Effector memory CD4-positive, alpha-beta T cell (primary cell): Measurements from ENCODE around the gene PCDHB8.
"Not testable (repeated sequence)": the region's sequence is repeated elsewhere in the genome, so short reads cannot be mapped to it uniquely, and the experiment has no call there.

Experiments used
- DNase-seq, 3 donors: peaks; one replicate each; pipeline ENCODE4 v3.0.0-alpha.2; 2020
- H3K27ac ChIP-seq: 2 replicates; pipeline ENCODE4 v1.7.0; 2013; ENCODE audit warnings: mild to moderate bottlenecking, low read length, moderate library complexity; ENCODE audit not compliant: insufficient read depth, poor library complexity, severe bottlenecking
- H3K27me3 ChIP-seq: replicated peaks from 2 replicates; pipeline ENCODE4 v1.7.0; 2013; ENCODE audit warnings: mild to moderate bottlenecking, low read length; ENCODE audit not compliant: insufficient read depth, control insufficient read depth, poor library complexity, severe bottlenecking
- H3K36me3 ChIP-seq: 2 replicates; pipeline ENCODE4 v1.7.0; 2013; ENCODE audit warnings: mild to moderate bottlenecking, low read length, moderate library complexity; ENCODE audit not compliant: control insufficient read depth, insufficient read depth
- H3K4me1 ChIP-seq: 2 replicates; pipeline ENCODE4 v1.7.0; 2013; ENCODE audit warnings: low read length, mild to moderate bottlenecking; ENCODE audit not compliant: control insufficient read depth, insufficient read depth, poor library complexity, severe bottlenecking
- H3K4me3 ChIP-seq: 2 replicates; pipeline ENCODE4 v1.7.0; 2013; ENCODE audit warnings: low read length, low read depth, mild to moderate bottlenecking; ENCODE audit not compliant: insufficient read depth, poor library complexity, severe bottlenecking
- H3K9me3 ChIP-seq: 2 replicates; pipeline ENCODE4 v1.7.0; 2013; ENCODE audit warnings: mild to moderate bottlenecking, low read length, moderate library complexity; ENCODE audit not compliant: control insufficient read depth

Gene PCDHB8

GRCh38 chr5:141201126-141201525 lies 23.5 kb downstream of the PCDHB8 start:
- not testable (repeated sequence) for H3K27ac ChIP-seq

GRCh38 chr5:141201646-141202045 lies 24.1 kb downstream of the PCDHB8 start:
- H3K4me3 ChIP-seq, H3K27me3 ChIP-seq, H3K9me3 ChIP-seq, H3K4me1 ChIP-seq, H3K36me3 ChIP-seq, H3K27ac ChIP-seq, DNase-seq: not testable (repeated sequence)

More at GRCh38 chr5:141201126-141201525, 23.5 kb downstream of the PCDHB8 start:
- H3K36me3 ChIP-seq, H3K9me3 ChIP-seq, H3K4me3 ChIP-seq, DNase-seq, H3K4me1 ChIP-seq, H3K27me3 ChIP-seq: not testable (repeated sequence)

- Histone ChIP-seq H3K4me3 (no peak within 1 kb of the TSS), H3K9me3 (no peaks in the 10 kb centered on the region), H3K36me3 (no peaks in the 10 kb centered on the region), H3K27ac (no peak within 1 kb of the TSS), H3K27me3 (peaks cover 7% of the 10 kb centered on the region), H3K4me1 (no peaks in the 10 kb centered on the region)
- DNase-seq: no peak
These were observed 30.9 kb downstream of the PCDHB8 start, which contains the start of gene PCDHB12 for GRCh38 chr5:141208478-141208877. Gene PCDHB12, plus strand, starts transcription at chr5:141208719. Its CDS starts 189 bp downstream, at chr5:141208908.

- H3K4me3 ChIP-seq, DNase-seq, H3K27ac ChIP-seq, H3K36me3 ChIP-seq, H3K27me3 ChIP-seq, H3K9me3 ChIP-seq, H3K4me1 ChIP-seq: not testable (repeated sequence)
These were observed 32.7 kb downstream of the PCDHB8 start for GRCh38 chr5:141210281-141210680.

- not testable (repeated sequence) for H3K4me3 ChIP-seq, H3K4me1 ChIP-seq, DNase-seq, H3K27me3 ChIP-seq, H3K36me3 ChIP-seq, H3K9me3 ChIP-seq, H3K27ac ChIP-seq
These were observed 33.3 kb downstream of the PCDHB8 start for GRCh38 chr5:141210849-141211248.

- H3K9me3 ChIP-seq, H3K27ac ChIP-seq, H3K4me3 ChIP-seq, H3K36me3 ChIP-seq, H3K4me1 ChIP-seq, H3K27me3 ChIP-seq: not testable (repeated sequence)
- DNase-seq: peak in 2 of 3 donors; percentile 7 to 19
These were observed 36.2 kb downstream of the PCDHB8 start, which contains the start of gene PCDHB13 for GRCh38 chr5:141213656-141214339. Gene PCDHB13, plus strand, starts transcription at chr5:141213919. Its CDS starts 205 bp downstream, at chr5:141214124.

GRCh38 chr5:141214583-141214982 lies 37.0 kb downstream of the PCDHB8 start:
- not testable (repeated sequence) for H3K9me3 ChIP-seq, H3K4me1 ChIP-seq, DNase-seq, H3K27me3 ChIP-seq, H3K36me3 ChIP-seq, H3K4me3 ChIP-seq, H3K27ac ChIP-seq

- not testable (repeated sequence) for H3K4me3 ChIP-seq, H3K27me3 ChIP-seq, H3K27ac ChIP-seq, H3K4me1 ChIP-seq, H3K9me3 ChIP-seq, H3K36me3 ChIP-seq, DNase-seq
These were observed 37.9 kb downstream of the PCDHB8 start for GRCh38 chr5:141215504-141215903.

- H3K4me3 ChIP-seq, H3K36me3 ChIP-seq, H3K4me1 ChIP-seq, H3K9me3 ChIP-seq, H3K27ac ChIP-seq, H3K27me3 ChIP-seq, DNase-seq: not testable (repeated sequence)
These were observed 38.4 kb downstream of the PCDHB8 start for GRCh38 chr5:141216035-141216434.

- H3K27me3 ChIP-seq: peaks cover 11% of the 10 kb centered on the region
- no peak within 1 kb of the TSS for H3K27ac ChIP-seq
- no peak within 1 kb of the TSS for H3K4me3 ChIP-seq
- H3K4me1 ChIP-seq: no peaks in the 10 kb centered on the region
- no peak for DNase-seq
- H3K9me3 ChIP-seq: peaks cover under 1% of the 10 kb centered on the region
- H3K36me3 ChIP-seq: no peaks in the 10 kb centered on the region
These were observed 45.7 kb downstream of the PCDHB8 start, which contains the start of gene PCDHB14 for GRCh38 chr5:141223112-141223783. Gene PCDHB14, plus strand, starts transcription at chr5:141223343. Its CDS starts 163 bp downstream, at chr5:141223506.
